GM21786 (cell line): ENCODE measurements around the gene MAGEB18.

Experiments used
- ATAC-seq: cut with Tn5 transposase; IDR thresholded peaks from one replicate; pipeline ENCODE4 v1.9.1; 2021; ENCODE audit not compliant: unreplicated experiment

The MAGEB18 gene

DNA sequence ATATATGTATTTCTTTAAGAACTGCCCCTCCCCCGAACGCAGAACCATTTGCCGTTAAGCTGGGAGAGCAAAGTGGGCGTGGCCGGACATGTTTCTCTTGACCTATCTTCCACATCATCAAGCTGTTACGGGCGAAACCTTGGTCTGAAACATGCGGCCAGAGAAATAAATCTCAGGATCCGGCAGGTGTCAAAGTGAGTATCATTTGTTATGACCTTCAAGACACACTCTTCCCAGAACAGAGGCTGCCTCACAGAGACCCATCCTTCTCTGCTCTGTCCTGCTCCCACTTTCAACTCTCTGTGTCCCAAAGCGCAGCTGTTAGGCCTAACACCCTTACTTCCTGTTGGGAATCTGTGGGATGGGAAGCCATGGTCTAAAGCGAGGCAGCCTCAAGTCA, at the start of gene MAGEB18:
TSS of gene MAGEB18 (plus strand) at position 70 of the 400 bp plus-strand sequence. CDS start 643 bp downstream, outside the sequence.
- ATAC-seq, result no peak

GRCh38 chrX:26100421-26100920, 37.7 kb upstream of the MAGEB18 start:
- ATAC-seq, result no peak

DNA sequence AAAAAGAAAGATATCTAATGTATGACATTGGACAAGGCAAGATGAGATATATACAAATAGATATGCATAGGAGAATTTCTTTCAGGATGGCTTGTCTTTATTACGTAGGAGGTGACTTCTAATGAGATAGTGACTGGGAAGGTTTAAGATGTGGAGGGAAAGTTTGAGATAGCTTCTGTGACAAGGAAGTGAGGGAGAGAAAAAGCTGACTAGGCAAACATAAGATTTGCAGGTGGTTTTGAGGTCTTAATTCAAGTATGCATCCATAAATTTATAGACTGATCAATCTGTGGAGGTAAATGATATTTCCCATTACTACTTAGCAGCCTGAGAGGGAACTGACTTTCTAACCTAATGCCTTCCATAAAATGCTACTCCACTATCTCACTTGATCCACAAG, 29.0 kb upstream of the MAGEB18 start:
- no peak for ATAC-seq

DNA sequence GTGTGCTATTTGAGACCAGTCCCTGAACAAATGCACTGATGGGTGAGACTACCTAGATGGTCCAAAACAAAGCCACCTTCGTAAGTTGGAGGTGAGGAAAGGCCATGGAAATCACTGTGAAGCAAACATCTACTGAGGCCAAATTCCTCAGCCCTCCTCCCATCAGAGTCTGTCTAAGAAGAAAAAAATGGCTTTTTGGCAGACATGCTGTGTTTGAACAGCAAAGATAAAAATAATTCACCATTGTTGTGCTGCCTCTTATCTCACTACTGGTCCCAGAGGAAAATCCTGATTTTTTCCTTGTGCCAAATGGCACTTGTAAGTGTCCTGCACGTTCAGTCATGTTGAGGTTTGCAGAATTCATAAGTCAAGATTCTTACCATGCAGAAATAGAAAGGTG, 7.9 kb downstream of the MAGEB18 start:
- ATAC-seq, result no peak

DNA sequence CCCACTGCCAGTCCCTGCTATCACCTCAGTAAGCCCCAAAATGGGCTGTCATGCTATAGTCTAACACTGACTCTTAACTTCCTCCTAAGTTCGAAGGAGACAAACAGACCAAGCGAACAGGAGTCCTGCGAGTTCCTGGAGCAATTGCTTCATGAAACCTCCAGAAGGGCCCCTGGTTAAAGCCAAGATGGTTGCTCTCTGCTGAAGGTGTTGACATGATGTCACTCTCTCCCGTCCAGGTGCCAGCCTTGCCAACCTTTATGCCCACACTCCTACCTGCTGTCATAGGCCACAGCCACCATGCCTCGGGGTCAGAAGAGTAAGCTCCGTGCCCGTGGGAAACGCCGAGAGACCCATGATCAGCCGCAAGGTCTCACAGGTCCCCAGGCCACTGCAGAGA, 22.2 kb downstream of the MAGEB18 start, which contains the start of gene MAGEB6B:
TSS of gene MAGEB6B (plus strand) at position 301 of the 400 bp plus-strand sequence. CDS start at position 301, 0 bp downstream.
- no peak for ATAC-seq
